GM19395 (cell line): Measurements from ENCODE around the gene ARL8B.

Experiments
- ATAC-seq: cut with Tn5 transposase; IDR thresholded peaks from one replicate; pipeline ENCODE4 v1.9.1; 2021; ENCODE audit warnings: mild to moderate bottlenecking, moderate library complexity; ENCODE audit not compliant: unreplicated experiment

Gene ARL8B

DNA sequence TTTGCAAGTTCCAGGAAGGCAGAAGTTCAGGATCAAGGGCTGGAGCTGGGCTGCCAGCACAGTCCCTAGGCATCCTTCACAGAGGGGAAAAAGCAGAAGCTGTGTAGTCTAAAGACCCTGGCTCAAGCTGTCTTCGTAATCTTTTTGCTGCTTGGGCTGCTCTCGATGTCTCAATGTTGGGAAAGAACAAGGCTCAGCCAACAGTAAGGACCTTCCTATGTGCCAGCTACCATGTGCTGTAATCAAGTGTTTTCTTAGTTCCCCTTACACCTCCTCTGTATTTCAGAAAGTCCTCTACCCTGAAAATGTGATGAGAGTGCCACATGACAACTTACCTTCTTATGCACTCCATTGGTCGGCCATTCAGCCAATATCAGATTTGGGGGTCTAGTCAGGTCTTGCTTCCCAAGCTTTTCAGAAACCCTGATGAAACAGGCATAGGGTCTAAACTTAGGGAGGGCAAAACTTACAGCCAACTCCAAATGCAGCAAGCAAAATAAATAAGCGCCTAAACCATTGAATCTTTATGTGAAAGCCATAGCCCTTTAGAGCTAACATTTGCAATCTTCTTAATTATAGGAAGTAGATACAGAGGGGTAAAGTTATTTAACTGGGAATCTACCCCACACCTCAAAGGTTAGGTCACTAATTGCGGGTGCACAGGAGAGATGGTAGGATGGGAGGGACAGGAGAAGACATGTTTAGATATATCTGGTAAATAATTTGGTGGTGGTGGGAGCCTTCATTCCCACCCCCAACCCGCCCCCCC lies 64.2 kb downstream of the ARL8B start:
- ATAC-seq = peak; percentile 19

- no peak for ATAC-seq
Measured at GRCh38 chr3:5186858-5187155, 64.7 kb downstream of the ARL8B start.

DNA sequence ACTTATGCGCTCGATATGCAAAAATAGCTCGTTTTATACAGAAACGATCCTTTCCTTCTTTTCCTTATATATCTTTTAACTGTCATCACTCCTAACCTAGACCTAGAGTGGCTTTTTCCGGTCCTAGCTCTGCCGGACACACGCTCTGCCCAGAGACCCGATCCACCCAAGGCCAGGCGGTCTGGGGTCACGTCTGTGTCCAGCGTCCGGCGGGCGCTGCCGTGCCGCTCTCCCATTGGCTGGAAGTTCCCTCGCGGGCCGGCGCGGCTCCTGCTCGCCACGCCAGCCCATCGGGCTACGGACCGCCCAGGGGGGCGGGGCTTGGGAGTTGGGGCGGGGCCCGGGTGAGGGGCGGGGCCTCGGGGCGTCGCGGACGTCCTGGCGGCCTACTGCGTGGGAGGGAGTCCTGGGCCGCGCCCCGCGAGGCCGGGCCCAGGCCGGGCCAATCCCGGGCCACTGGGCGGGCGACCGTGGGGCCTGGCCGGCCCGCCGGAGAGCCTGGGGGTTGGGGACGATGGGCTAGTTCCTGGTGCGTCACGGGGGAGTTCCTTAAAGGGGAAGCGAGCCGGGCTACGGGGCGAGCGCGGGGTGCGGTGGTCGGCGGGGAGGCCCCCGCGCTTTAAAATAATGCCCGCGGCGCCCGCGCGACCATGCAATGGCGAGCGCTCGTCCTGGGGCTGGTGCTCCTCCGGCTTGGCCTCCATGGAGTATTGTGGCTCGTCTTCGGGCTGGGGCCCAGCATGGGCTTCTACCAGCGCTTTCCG lies 65.2 kb downstream of the ARL8B start, which contains the start of gene EDEM1:
EDEM1 (plus strand) TSS at position 552 of the 764 bp plus-strand sequence; CDS start at position 651, 99 bp downstream.
- peak; percentile 77 for ATAC-seq

GRCh38 chr3:5187920-5188418 lies 65.9 kb downstream of the ARL8B start:
- ATAC-seq = peak; percentile 11

GRCh38 chr3:5188419-5189221 lies 66.5 kb downstream of the ARL8B start:
- no peak for ATAC-seq

DNA sequence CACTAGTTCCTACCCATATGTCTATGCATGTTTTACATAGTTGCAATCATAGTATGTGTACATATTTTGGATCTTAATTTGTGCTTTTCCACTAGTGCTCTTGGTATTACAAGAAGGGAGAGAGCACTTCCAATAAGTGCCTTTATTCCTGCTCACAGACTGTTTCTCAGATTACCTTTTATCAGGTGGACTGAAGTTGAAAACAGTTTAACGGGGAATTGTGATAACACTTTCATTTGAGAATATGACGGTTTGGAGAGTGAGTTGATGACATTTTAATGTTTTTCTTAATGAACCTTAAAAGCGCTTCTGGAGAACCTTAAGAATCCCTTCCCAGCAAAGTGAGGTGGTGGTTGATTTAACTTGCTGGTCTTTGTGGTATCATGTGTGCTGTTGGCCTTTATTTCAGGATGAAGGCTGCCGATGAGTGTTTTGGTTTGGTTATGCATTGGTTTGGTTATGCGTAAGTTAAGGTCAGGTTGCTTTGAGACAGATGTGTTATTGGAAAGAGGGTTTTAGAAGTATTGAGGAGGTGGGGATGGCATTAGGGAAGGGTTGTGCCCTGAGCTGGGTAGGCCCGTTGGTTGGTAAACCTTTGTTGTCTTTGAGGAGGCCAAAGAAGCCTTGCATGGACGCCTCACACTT lies 68.2 kb downstream of the ARL8B start:
- no peak for ATAC-seq

DNA sequence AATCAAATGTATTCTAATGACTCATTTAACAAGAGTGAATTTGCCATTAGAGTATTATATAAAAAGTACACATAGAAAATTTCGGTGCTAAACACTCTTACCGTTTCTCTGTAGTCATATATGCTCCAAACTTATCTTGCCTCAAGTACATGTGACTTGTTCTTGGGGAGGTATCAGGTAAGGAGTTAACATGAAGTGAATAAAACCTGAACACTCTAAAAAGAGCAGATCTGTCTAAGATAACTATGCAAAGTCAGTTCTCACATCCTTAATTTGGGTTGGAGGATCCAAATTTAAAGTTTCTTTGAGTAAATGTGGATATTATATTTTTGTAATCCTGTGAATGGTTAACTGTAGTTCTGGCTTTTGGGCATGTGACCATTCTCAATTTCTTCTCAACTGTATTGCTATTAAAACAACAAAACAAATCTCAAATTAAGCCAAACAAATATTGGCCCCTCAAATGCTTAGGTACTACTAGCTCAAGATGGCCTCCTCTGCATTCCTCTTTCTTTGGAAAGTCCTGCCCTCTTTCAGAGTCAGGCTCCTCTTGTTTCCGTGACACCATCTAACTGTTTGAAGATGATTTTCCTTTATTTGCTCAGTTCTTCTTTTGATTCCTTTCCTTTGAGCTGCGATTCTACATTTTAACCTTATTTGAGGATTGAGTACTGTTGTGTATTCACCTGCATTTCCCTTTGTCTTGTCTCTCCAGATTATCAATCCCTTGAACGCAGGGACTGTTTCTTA lies 69.6 kb downstream of the ARL8B start:
- peak; percentile 16 for ATAC-seq

DNA sequence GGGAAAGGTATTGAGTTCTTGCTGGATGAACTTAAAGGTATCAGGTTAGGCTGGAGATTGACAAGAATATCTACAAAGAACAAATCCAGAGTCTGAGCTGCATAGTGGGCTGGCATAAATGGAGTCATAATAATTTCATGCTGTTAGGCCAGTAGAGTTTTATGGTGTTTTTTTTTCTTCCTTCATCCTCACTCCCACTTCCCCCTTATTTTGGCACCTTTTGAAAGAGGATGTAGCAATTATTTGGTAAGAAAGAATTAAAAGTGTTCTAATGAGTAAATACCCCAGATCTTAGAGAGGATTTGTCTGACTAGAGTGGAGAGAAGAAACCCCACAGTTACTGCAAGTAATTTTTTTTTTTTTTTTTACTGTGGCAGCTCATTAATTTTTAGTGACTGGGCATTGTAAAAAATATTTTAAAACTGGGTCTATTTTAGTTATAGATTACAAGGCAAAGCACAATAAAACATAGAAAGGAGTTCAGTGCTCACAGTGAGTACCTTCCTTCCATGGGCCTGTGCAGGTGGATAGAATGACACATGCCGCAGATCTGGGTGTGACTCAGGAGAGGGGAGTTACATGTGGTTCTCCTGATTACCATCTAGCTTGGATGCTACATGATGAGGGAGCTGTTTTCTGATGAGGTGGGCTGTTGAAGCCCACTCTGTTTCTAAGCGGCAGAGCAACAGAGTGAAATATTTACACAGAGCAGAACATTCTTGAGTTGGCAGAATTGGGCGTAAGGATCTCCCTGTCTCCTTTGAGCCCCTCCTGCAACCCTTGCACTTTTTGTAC lies 70.7 kb downstream of the ARL8B start:
- ATAC-seq = no peak

- no peak for ATAC-seq
Measured at GRCh38 chr3:5194341-5194740, 72.2 kb downstream of the ARL8B start.

- peak; percentile 45 for ATAC-seq
Measured at GRCh38 chr3:5194801-5195509, 72.9 kb downstream of the ARL8B start.

- no peak for ATAC-seq
Measured at GRCh38 chr3:5195605-5196004, 73.5 kb downstream of the ARL8B start.

- no peak for ATAC-seq
Measured at GRCh38 chr3:5197022-5197421, 74.9 kb downstream of the ARL8B start.

DNA sequence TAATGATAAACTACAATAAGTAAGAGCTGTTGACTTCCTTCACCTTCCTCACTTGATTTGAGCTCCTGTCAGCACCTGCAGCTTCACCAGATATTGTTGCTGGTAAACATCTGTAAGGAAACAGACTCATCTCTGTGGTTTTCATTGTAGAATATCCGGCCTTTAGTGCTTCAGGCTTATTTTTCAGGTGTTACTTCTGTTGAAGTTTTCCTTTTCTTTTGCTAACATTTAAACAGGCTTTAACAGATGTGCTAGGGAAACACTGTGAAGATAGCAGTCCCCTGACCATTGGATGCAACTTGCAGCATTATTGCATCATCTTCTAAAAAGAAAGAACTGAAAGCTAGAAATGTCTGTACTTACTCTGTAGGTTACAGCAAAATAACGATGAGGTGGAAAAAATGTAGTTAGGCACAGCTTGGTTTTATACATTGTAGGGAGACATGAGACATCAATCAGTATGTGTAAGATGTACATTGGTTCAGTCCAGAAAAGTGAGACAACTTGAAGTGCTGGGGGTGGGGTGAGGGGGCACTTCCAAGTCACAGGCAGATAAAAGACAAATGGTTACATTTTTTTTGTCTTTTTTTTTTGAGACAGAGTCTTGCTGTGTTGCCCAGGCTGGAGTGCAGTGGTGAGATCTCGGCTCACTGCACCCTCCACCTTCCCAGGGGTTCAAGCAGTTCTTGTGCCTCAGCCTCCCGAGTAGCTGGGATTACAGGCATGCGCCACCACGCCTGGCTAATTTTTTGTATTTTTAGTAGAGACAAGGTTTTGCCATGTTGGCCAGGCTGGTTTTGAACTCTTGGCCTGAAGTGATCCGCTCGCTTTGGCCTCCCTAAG lies 75.6 kb downstream of the ARL8B start:
- ATAC-seq = peak; percentile 74

DNA sequence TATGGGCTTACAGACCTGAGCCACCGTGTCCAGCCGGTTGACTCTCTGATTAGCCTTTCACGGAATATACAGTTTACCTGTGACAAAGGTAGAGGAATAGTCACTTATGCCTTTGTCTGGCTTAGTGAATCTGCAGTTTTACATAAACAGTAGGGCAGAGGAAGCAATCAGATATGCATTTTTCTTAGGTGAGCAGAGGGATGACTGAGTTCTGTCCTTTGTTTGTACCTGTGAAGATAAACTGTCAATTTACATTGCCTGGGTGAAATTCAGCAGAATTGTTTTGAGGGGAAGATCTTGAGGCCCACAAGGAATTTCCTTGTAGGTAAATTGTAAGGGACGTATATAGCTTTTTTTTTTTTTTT lies 76.2 kb downstream of the ARL8B start:
- ATAC-seq = no peak

DNA sequence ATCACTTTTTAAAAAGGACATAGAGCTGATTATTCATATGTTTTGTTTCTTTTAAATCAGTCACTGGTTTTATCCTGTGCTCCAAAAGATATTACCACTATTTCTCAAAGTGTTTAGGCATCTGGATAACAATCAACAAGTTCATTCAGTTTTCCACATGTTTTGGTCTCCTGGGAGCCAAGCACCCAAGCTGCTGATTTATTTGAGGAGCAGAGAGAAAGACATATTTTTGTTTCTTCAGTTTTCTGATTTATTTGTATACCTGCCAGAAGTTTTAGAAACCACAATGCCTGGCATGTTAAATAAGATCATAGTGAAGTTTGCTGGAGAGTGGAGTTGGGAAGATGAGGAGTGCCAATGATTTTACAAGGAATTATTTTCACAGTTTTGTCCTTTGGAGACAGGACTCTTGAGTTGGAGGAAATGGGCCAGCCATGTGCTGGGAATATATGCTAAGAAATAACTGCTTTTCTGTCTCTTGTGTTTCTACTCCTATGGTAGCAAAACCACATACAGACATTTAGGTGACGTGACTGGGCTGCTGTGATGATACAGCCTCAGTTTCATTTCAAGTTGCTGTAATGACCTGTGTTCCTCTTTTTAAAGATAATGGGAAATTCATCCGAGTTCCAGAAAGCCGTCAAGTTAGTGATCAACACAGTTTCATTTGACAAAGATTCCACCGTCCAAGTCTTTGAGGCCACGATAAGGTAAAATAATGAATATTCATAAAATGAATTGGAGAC lies 77.1 kb downstream of the ARL8B start:
- ATAC-seq = peak; percentile 37

DNA sequence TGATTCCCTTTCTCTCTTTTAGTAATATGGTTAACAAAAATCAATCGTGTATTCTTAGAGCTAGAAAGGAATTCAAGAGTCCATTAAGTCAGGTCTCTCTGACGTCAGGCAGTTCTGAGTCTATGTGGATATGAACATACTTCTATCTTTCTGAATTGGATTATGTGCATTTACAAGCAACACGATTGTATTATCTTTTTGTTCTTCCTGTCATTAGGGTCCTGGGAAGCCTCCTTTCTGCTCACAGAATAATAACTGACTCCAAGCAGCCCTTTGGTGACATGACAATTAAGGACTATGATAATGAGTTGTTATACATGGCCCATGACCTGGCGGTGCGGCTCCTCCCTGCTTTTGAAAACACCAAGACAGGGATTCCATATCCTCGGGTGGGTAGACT lies 79.4 kb downstream of the ARL8B start:
- ATAC-seq = no peak

DNA sequence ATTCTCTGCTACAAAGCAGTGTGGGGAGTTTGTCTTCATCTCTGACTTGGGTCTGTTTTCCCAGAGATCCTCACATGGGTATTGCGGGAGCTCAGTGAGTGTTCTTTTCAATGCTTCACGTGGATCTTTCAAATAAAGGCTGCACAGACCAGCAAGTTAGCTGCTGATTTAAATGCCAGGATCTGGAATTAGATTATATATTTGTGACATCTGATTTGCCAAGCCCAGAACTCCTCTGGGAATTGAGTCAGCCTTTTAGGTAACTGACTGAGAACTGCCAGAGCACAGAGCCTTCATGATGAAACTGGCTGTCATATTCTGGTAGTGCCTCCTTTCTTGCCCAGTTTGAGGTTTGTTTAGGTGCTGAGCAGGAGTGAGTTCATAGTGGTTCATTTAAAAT lies 80.1 kb downstream of the ARL8B start:
- no peak for ATAC-seq
